NCI-H2029 treated with DMSO at 0.1 percent for 48 hours (cell line): ENCODE measurements around the gene MAGEA4.

Experiments
- DNase-seq: peaks from one replicate; lab custom pipeline; 2025; lab: John Stamatoyannopoulos, UW

MAGEA4 gene

DNA sequence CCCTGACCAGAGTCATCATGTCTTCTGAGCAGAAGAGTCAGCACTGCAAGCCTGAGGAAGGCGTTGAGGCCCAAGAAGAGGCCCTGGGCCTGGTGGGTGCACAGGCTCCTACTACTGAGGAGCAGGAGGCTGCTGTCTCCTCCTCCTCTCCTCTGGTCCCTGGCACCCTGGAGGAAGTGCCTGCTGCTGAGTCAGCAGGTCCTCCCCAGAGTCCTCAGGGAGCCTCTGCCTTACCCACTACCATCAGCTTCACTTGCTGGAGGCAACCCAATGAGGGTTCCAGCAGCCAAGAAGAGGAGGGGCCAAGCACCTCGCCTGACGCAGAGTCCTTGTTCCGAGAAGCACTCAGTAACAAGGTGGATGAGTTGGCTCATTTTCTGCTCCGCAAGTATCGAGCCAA is 11.0 kb downstream of the MAGEA4 start:
- DNase-seq, result no peak

DNA sequence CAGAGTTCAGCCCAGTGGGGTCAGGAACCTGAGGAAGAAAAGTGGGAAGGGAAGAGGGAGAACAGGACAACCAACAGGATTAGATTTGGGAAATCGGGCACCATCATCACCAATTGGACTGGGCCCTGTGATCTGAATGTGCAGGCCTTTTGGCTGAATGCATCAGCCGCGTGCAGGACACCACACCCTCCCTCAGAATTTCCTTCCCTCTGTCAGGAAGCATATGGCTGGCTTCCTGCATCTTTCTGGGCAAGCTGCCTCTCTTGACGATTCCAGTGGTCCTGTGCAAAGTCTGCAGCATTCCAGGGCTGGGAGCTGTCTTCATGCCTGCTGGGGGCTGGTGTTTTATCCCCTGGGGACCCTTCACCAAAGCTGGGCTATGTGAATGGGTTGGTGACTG is 16.4 kb downstream of the MAGEA4 start:
- DNase-seq, result no peak

DNA sequence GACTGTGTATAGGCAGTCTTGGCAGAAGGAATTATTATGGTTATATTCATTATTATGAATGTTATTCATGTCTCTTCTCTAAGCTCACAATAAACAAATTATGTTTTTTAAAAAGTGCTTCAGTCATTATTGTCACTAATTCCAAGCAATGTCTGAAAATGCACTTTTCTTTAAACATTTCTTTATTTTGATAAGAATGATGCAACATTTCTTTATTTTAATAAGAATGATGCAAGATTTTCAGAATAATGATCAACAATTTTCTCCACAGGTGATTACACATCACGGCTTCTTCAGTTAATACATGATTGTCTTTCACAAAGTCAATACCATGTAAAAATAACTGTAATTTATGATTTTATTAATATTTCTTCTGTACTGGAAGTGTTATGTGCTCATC is 22.7 kb downstream of the MAGEA4 start:
- DNase-seq, result no peak

DNA sequence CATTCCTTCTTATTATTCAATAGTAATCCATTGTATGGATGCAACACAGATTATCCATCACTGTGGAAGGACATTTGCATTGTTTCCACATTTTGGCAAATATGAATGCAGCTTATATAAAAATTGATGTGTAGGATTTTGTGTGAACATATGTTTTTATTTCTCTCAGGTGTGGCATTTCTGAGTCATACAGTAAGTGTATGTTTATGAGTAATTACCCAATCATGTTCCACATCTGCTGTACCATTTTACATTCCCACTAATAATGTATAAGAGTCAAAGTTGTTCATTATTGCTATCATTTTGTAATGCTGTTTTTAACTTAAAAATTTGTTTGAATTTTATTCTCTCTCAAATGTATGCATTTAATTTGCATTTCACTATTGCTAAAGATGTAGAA is 25.5 kb downstream of the MAGEA4 start:
- no peak for DNase-seq

DNA sequence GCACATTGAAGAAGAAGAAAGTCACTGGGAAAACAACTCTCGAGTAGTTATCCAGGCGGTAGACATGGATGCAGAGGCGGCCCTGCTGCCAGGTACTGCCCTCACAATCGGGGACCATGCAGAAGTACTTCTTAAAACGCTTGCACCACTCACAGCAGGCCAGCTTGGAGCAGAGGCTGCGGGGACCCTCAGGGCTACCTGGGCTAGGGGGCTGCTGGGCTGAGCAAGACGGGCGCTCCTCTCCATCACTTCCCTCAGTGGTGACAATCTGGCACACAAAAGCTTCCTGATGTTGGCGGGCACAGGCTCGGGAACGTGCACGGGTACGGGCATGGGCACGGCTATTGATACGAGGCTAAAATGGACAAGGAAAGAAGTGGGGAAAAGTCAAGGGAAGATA is 42.0 kb downstream of the MAGEA4 start:
- no peak for DNase-seq

DNA sequence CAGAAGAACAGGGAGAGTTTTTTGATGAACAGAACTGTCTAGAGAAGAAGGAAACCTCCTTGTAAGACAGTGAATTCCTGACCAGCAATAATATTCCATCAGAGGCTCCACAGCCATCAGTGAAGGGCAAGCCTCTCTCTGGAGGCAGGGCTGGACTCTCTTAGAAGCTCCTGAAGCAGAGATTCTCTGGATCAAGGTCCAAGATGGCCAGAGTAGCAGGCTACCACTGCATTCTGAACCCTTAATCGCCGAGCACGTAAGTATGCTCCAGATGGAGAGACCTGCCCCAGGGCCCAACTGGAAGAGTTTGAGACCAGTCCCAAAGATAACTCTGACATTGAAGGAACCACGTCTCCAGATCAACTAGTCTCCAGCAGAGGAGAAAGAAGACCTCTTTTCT is 45.4 kb downstream of the MAGEA4 start:
- DNase-seq, result no peak

DNA sequence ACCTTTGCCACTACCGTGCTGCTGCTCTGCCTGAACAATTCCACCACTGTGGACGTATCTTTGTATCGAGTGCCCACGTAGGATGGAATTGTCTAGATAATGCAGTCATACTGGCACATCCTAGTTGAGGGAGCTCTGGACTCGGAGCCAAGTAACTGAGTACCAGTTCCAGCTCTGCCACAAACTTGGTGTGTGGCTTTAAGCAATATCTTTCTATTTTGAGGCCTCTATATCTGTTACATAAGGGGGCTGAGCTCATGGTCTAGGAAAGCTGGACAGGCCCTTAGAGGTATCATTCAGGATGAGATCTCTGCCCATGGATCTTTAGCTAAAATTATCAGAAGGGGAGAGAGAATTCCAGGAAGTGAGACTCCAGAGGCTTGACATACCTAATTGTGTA is 49.3 kb downstream of the MAGEA4 start:
- no peak for DNase-seq

DNA sequence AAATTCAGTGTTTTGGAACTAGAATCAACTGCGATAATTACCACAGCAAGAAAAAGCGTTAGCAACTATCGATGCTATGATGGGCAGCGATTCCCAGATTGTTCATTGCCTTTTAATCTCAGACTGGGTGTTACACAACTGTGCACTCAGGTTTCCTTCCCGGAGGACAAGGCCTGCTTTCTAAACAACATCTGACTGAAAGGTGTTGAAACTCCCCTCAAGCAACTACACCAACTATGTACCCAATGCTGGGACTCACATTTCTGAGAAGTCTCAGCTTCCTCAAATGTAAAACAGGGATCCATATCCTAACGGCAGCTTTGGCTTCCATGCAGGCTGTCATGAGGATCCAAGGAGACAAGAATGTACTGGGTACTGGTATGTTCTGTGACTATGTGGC is 53.5 kb downstream of the MAGEA4 start:
- no peak for DNase-seq

DNA sequence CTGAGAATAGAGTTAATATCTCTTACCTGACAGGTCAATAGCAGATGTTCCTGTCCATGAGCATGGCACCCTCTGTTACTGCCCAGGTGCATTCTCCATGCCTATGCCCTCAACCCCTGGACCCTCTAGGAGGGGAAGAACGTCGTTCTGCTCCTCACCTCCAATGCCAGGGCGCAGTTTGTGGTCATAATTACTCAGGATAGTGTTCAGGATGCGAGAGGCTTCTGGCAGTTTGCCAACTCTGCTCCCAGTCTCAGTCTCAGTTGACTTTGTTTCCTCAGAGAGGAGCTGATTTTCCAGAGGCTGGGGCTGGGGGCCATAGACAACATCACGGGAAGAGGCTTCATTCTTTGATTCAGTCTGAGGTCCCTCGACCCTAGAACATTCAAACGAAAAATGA is 57.3 kb downstream of the MAGEA4 start:
- no peak for DNase-seq

DNA sequence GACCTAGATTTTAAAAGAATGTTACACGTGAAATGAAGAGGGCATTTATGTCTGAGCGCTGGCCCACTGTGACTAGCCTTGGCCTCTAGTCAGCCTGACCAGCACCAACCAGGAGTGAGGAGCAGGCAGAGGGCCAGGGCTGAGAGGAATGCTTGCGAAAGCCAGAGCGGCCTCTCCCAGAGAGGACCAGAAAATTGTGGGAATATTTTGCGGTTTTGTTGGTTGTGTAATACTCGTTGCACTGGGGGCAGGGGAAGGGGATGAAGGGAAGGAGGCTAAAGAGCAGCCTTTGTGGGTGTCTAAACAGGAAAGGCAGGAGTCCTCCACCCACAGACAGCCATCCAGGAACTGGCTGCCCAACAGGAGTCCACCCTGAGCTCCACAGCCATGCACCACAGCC is 58.0 kb downstream of the MAGEA4 start:
- no peak for DNase-seq

DNA sequence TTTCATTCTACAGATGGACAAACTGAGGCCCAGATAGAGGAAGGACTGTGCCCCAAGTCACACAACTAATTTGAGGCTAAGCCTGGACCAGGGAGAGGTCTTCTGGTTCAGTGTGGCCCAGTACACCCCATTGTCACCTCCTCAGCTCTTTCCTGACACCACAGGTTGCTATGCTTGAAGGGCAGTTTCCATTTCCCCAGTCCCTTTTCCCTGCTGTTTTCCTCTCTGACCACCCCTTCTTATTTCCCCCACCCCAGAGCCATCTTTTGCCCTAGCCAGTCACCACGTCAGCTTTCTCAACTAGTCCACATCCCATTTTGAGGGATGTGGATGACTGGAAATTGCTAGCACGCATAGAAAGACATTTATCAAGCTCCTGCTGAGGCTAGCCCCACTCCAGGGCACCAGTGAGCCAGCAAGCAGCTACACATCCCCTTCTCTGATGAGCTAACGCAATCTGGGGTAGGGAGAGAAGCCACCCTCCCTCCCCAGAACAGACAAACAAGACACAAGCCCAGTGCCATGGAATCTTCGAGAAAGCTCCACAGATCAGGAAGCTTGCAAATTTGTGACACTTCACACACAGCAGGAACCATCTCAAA is 60.5 kb downstream of the MAGEA4 start:
- DNase-seq, result no peak

DNA sequence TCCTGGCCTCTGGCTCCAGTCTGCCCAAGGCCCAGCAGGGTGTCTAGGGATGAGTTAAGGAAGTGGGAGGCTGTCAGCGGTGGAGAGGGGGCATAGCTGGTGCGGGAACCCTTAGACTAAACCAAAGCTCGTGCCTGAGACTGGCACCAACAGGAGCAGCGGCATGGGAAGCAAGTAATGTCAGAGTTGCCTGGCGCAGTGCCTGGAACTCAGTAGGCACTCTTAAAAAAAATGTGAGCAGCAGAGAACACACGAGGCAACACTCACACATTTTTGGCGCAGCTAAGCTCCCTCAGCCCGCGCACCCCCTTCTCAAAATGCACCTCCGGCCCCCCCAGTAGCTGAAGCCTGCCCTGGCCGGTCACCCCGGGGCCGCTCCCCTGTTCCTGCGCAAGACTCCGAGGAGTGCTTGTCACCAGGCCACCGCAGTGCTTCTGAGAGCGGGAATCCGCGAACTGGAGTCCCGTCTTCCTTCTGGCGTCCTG is 61.2 kb downstream of the MAGEA4 start:
- no peak for DNase-seq
